HG03108 (cell line): ENCODE results near the gene SH3PXD2A.

Experiments
- ATAC-seq: cut with Tn5 transposase; IDR thresholded peaks from one replicate; pipeline ENCODE4 v1.9.1; 2021; ENCODE audit warnings: moderate library complexity; ENCODE audit not compliant: unreplicated experiment

Gene SH3PXD2A

DNA sequence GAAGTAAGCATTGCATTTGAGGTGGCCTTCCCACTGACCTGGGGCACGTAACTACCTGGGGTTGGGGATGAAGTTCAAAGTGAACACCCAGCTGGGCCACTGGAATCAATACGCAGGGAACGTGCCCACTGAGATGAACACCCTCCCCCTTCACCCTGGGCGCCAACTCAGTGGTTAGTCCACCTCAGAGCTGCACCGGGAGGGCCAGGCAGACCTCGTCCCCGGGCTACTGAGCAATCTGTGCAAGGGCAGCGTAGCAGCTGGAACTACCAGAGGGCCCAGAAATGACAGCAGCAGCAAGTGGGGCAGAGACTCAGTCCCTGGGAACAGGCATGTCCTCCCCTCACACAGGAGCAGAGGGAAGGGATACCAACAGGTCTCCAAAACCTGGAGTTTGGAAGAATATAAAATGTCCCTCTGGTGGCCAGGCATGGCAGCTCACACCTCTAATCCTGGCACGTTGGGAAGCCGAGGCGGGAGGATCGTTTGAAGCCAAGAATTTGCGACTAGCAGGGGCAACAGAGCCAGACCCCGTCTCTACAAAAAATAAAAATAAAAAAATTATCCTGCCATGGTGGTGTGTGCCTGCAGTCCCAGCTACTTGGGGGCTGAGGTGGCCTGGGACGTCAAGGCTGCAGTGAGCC is 143.9 kb downstream of the SH3PXD2A start:
- ATAC-seq: no peak

DNA sequence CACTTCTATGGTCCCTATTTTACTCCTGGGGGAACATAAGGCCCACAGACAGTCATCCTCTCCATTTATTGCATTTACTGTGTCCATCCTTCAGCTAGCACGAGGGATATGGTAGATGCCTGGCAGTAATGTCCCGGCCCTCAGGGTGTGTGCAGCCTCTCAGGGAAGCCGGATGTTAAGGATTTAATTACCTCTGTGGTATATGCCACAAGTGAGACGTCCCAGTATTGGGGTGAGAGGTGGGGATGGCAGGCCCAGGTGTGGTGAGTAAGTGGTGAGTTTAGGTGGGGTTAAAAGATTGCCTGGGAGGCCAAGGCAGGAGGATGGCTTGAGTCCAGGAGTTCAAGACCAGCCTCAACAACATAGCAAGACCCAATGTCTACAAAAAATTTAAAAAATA is 144.9 kb downstream of the SH3PXD2A start:
- no peak for ATAC-seq

DNA sequence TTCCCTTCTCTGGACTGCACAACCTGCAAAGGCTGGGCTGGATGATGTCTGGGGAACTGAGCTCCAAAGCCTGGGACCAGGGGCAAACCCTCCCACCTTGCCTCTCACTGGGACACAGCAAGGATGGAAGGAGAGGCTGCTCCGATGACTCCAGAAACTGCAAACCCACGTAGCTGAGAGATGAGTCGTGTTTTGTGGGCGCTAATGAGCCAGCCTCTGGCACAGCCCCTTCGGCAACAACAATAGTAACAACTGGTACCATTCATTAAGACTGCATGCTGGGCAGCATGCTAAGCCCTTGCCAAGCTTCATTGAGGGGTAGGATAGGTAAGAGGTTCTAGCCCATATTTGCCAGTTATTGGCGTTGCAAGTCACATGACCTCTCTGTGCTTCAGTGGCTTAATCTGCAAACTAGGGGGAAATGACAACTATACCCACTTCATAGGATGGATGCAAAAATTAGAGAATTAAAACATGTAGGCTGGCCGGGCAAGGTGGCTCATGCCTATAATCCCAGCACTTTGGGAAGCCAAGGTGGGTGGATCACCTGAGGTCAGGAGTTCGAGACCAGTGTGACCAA is 145.9 kb downstream of the SH3PXD2A start:
- ATAC-seq: no peak

DNA sequence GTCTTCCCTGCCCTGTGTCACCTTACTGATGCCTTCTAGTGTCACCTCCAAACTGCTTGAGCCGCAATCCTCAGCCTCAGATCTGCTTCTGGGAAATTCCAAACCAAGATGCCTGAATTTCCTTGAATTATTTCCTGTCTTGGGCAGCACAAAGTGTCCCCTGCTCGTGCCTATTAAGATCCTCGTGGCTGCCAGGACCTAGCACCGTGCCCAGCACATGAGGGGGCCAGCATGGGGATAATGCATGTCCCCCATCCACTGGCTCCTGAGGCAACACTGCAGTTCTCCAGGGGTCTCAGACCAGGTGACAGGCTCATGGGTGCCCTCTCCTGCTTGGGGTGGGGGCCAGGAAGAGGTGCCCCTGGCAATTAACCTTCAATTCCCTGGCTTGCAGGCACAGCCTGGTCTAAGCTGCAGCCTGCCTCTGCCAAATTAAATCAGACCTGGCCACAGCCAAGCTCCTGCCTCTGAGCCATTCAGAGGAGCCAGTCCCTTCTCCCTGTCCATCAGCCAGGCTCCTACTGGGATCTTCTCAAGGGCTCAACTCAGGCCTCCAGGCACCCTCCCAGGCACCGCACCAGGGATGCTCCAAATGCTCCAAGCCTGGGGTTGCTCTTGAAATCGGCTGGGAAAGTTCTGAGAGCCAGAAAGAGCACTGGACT is 146.6 kb downstream of the SH3PXD2A start:
- no peak for ATAC-seq

DNA sequence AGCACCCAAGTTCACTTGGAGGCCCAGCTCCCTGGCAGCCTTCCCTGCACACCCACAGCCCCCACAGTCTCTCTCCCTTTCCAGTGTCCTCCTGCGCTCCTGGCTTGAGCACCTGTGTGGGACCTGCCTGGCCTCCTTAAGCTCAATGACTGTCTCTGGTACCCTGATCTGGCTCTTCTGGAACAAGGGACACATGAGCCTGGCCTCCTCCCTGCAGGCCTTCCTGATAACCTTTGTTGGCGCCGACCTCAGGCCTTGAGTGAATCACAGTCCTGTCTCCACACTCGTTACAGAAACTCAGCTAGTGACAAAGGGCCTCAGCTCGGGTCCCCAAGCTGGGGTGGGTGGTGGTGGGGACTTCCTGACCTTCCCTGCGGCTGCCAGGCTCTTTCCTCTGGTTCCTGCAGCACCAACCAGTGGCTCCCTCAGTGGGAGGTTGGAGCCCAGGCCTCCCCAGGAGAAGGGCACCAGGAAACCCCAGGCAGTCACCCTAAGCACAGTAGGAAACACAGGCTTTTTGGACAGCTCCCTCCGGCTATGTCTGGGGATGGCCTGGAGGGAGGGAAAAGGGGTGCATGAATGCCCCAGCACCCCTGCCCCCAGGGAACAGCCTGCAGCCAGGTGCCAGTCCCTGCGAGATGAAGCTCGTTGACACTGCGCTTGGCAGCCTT is 147.3 kb downstream of the SH3PXD2A start:
- ATAC-seq: no peak

DNA sequence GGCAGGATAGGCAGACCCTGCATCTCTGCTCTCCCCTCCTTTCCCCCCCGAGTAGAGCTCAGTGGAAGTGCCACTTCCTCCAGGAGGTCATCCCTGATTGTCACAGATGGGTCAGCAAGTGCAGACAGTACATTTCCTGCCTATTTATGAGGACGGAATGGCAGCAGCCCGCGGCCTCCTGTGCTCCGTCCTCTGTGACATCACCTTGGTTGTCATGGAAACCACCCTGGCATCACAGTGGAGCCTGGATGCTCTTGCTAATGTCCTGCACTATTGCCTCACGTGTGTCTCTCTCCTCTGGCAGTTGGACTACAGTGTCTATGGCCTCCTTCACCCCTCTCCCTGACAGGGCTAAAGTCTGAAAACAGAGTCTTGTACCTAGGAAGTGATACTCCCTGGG is 148.6 kb downstream of the SH3PXD2A start:
- ATAC-seq: no peak

DNA sequence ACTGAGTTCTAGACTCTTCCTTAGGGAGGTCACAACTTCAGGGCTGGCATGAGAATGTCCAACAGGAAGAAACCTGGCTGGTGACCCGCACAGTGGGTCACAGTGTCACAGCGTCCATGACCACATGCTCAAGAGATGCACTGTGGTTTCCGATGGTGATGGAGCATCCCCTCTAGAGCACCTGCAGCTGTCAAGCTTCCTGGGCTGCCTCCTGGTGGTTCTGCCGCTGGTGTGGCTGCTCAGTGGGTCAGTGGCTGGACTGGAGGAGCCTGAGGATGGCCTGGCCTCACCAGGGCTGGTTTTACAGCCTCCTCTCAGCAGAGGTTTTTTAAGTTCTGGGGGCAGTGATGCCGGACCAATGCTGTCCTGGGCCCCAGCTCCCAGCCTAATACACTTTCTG is 149.3 kb downstream of the SH3PXD2A start:
- no peak for ATAC-seq

DNA sequence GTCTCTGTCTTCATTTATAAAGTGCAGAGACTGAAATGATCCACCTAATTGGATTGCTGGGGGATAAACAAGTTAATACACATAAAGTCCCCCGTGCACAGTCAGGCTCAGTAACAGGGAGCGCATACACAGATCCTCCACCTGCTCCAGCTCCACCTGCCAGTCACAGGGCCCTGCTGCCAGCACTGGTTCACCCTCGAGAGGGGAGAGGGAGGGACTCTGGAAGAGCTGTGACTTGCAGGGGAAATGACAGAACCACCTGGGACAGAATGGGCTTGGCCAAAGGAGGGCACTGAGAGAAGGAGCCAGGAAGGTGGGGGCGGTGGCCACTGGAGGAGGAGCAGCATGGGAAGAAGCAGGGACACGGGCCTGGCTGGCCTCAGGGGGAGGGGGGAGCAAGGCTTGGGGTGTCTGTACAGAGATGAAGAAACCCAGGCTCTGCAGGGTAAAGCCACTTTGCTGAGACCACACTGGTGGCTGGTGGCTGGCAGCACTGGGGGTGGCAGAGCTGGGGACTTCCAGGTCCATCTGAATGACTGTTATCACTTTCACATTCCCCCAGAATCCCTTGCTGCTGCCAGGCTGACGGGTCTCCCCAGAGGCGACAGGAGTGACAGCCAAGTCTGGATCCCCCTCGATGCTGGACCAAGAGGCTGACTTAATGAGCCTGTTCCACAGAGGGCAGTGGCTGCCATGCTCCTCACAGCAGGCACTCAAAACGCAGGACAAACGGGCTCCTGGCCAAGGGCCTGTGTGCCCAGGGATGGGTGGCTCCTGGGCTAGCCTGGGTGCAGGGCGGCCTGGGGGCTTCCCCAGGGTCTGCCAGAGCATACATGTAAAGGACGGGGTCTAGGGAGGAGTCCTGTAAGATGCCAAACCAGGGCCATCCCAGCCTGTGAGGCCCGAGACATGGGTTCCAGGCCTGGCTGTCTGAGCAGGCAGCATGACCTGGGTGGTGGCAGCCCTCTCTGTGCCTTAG is 151.1 kb downstream of the SH3PXD2A start:
- no peak for ATAC-seq

DNA sequence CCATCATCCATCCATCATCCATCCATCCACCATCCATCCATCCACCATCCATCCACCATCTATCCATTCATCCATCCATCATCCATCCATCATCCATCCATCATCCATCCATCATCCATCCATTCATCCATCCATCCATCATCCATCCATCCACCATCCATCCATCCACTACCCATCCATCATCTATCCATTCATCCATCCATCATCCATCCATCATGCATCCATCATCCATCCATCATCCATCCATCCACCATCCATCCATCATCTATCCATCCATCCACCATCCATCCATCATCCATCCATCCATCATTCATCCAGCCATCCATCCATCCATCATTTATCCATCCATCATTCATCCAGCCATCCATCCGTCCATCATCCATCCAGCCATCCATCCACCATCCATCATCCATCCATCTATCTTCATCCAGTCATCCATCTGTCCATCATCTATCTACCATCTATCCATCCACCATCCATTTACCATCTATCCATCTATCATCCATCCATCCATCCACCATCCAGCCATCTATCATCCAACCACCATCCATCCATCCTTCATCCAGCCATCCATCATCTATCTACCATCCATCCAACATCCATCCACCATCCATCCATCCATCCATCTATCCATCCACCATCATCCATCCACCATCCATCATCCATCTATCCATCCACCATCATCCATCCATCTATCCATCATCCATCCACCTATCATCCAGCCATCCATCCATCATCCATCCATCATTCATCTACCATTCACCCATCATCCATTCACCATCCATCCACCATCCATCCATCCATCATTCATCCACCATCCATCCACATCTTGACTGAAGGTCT is 153.8 kb downstream of the SH3PXD2A start:
- no peak for ATAC-seq

DNA sequence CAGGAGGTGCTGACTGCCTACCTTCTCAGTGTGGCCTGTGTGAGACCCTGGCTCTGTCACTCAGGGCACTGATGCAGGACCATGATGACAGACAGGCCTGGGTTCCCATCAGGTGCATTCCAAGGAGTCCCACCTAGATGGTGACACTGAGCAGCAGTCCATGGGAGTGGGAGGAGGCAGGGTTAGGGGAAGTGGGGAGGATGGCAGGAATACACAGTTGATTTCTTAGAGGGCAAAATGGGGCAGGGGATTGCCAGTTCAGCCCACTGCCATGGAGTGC is 155.0 kb downstream of the SH3PXD2A start:
- ATAC-seq: no peak

DNA sequence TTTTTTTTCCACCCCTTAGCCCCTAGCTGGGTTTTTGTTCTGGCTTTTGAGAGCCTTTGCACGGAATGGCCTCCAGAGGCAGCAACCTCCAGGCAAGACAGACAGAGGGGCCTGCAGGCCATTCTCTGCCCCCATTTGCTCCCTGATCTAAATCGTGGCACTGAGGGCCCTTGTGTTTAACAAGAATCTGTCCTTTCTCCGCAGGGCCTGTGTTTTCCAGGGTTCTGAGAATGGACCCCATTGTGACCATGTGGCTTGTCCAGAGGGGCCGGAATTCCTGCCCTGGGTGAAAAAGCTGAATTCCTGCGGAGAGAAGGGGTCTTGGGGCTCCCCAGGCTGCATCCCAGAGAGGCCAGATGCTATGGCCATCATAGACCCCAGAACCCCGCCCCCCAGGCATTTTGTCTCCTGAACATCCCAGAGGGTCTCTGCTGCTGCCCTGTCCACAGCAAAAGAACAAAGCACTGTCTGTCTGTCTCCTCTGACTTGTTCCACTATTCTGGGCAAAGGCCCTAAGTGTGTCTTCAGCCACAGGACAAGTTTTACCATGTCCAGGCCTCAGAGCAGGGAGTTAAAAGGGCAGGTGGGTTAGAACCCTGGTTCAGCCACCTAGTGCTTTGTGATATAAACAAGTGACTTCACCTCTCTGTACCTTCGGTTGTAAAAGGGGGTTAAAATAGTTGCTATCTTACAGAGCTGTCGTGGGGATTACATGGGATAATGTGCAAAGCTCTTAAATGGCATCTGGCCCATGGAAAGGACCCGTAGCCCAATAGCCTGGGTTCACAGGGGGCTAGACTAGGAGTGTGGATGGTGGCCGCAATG is 155.6 kb downstream of the SH3PXD2A start:
- ATAC-seq: no peak

DNA sequence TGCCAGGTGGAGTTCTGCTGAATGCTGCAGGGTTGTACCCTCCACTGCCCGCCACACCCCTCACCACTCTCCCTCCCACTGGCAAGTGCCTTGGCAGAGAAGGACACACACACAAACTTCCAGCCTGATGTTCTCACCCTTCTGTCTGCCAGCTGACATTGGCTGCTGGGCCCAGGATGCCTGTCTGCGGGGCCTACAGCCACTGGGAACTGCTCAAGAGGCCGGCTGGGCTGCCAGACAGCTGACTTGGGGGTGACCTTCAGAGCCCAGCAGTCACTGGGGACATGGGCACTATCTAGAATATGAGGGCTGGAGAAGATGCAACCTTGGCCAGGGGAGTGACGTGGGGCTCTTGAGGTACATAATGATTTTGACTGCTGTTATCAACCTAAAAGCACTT is 157.1 kb downstream of the SH3PXD2A start:
- ATAC-seq: no peak

DNA sequence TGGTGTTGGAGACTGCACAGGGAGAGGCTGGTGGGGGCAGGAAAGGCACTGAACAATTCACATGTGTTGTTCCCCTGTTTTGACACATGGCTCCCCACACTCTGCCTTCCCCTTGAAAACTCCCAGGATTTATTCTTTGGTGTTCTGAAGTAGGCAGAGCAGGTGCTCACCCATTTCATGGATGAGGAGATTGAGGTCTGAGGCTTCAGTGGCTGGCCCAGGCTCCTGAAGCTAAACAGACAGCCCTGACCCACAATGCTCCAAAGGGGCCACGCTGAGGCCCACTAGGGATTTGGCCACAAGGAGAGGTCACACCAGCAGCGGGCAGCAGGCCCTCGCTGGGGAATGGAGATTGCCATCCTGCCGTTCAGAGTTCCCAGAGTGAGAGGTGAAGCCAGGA is 157.6 kb downstream of the SH3PXD2A start:
- ATAC-seq: no peak

DNA sequence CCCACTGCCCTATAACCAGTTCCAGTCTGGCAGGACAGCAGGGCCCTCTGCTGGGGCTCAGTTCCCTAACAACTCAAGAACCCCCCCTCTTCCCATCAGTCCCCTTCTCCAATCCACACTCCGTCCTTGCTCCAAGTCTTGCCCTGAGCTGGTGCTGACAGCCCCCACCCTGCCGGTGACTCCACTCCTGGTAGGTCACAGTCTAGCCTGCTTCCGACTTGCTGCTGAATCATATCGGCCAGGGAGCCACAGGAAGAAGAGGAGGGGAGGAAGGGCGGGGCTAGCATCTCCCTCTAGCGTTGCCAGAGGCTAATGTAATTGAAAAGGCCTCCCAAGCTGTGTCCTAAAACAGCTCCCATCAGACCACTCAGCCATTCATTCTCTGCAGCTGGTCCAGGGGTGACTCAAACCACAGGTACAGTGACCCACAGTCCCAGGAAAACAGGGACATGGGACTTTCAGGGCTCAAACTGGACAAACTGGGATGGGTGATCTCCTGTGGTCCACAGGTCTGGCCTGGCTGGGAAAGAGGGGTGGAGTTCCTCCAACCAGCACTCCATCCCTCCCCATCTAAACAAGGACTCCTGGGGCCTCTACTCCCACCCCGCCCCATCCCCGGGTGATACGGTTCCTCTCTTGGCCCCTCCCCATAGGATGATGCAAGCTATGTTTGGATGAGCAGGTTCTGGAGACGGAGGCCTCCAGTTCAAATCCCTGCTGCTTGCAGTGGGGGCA is 158.8 kb downstream of the SH3PXD2A start:
- peak; percentile 28 for ATAC-seq

DNA sequence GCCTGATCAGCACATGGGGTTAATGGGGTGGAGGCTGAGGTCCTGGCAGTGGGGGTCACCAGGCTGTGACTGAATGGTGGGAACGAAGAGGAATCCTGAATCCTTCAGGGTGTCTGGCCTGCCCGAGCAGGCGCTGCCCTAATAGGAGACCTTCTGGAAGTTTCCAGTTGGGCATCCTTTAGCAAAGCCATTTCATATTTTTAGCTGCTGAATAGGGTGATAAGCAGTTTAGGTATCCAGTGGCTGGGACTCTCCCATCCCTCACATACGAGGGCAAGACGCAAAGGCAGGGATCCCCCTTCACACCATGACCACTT is 159.3 kb downstream of the SH3PXD2A start:
- peak; percentile 11 for ATAC-seq

DNA sequence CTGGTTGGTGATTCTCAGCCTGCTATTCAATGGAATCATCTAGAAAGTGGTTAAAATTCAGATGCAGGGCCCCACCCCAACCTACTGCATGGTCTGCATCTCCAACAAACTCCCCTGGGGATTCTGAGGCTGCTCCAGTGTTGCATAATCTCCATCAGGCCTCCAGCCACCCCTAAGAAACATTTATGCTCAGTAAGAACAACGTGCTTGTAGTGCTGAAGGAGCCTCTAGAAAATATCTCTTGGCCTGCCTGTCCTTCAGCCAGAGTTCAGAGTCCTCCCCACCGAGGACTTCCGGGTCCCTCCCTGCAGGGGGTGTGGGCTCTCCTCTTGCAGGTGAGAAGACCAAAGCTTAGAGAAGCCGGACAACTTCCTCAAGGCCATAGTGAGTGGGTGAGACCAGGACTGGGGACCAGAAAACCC is 159.8 kb downstream of the SH3PXD2A start:
- ATAC-seq: no peak

DNA sequence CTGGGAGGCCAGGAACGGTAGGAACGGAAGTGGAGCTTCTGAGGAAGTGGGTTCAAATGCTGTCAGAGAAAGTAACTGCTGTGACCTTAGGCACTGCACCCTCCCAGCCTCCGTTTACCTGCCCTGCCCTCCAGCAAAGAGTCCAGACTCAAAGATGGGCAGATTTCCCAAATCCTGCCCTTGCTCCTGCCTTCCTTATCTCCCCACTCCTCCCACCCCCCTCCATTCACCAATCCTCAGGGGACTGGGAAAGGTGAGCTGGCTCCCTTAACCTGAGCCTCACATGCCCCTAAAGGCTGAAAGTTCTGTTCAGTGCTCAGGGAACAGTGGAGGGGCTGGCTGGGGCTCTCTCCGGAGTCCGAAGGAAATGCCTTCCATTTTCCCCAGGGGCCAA is 161.6 kb downstream of the SH3PXD2A start:
- ATAC-seq: no peak

DNA sequence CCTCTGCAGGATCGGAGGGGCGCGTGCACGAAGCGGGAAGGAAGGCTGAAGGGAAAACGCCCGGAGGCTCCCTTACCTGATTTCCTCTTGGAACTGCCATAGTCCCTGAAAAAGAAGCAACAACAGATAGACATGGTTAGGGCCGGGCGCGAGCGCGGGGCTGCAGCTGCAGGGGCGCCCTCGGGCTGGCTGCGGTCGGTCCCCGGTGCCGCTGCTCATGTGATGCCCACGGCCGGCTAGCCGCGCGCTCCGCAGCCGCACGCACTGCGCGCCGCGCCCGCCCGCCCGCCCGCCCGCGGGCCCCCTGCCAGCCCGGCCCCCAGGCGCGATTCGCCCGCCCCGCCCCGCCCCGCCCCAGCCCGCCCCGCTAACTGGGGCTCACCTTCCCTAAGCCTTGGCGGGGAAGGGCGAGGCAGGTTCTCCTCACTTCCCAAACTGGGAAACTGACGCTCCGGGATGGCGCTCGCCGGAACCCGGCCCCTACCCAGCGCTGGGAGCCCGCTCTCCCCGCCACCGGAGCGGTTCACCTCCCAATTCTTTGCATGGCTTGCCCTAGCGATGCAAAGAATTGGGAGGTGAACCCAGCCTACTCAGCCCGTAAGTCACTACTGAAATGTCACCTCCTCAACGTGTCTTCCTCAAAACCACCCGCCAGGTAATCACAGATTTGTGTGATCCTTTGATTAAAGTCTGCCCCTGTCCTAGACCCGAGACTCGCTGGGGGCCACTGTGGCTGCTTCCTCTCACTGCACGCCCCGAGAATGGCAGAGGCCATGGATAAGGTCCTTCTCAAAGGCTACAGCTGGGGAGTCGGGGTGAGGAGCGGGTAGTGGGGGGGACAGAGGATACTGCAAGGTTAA is 162.2 kb downstream of the SH3PXD2A start:
- ATAC-seq: no peak
